ENCODE data around the gene ARPC2.

The ARPC2 gene

GRCh38 chr2:218290316-218291261, 73.6 kb downstream of the ARPC2 start:
- Histone ChIP-seq H3F3A (ENCODE audit: low read depth) (0 out of 2 replicates have a peak, but pooled peaks cover 2% of the 10 kb centered on the region), H3K27me3 (ENCODE audit: insufficient read depth, low read length, poor library complexity, severe bottlenecking) (no peaks in the 10 kb centered on the region), H3K36me3 (ENCODE audit: insufficient read depth, low read length) (no peaks in the 10 kb centered on the region), H3K4me3 (ENCODE audit: low read length, poor library complexity, severe bottlenecking) (no peak overlapping the region), H3K4me1 (ENCODE audit: insufficient read depth, low read length, poor library complexity, severe bottlenecking) (peaks cover 18% of the 10 kb centered on the region), H3K9me2 (replicated peaks; ENCODE audit: low read depth, low read length) (no peaks in the 10 kb centered on the region), H3K4me2 (ENCODE audit: low read depth, low read length, poor library complexity, severe bottlenecking) (no peak overlapping the region), H3K9me3 (ENCODE audit: insufficient read depth, low read depth, low read length) (no peaks in the 10 kb centered on the region), H2AFZ (ENCODE audit: low read length) (no peak overlapping the region), H3K9ac (ENCODE audit: low read depth, low read length, poor library complexity, severe bottlenecking) (no peak overlapping the region), H3K79me2 (ENCODE audit: insufficient read depth, low read length) (no peaks in the 10 kb centered on the region), H4K20me1 (ENCODE audit: insufficient read depth, low read length, poor library complexity, severe bottlenecking) (no peaks in the 10 kb centered on the region)
- TF ChIP-seq CTCF (conservative IDR thresholded peaks at IDR 0.05; ENCODE audit: low read length) (no peak), EZH2phosphoT487 (IDR thresholded peaks at IDR 0.05; ENCODE audit: borderline replicate concordance) (no peak)

GRCh38 chr2:218291318-218292047, 74.5 kb downstream of the ARPC2 start:
- Histone ChIP-seq H3K27me3 (ENCODE audit: insufficient read depth, low read length, poor library complexity, severe bottlenecking) (no peaks in the 10 kb centered on the region), H4K20me1 (ENCODE audit: insufficient read depth, low read length, poor library complexity, severe bottlenecking) (no peaks in the 10 kb centered on the region), H3K4me1 (ENCODE audit: insufficient read depth, low read length, poor library complexity, severe bottlenecking) (peaks cover 11% of the 10 kb centered on the region), H3K9me3 (ENCODE audit: insufficient read depth, low read depth, low read length) (no peaks in the 10 kb centered on the region), H2AFZ (ENCODE audit: low read length) (no peak overlapping the region), H3K4me2 (ENCODE audit: low read depth, low read length, poor library complexity, severe bottlenecking) (no peak overlapping the region), H3F3A (ENCODE audit: low read depth) (0 out of 2 replicates have a peak, but pooled peaks cover 2% of the 10 kb centered on the region), H3K36me3 (ENCODE audit: insufficient read depth, low read length) (no peaks in the 10 kb centered on the region), H3K79me2 (ENCODE audit: insufficient read depth, low read length) (no peaks in the 10 kb centered on the region), H3K9me2 (replicated peaks; ENCODE audit: low read depth, low read length) (no peaks in the 10 kb centered on the region), H3K9ac (ENCODE audit: low read depth, low read length, poor library complexity, severe bottlenecking) (no peak overlapping the region), H3K4me3 (ENCODE audit: low read length, poor library complexity, severe bottlenecking) (no peak overlapping the region)
- TF ChIP-seq CTCF (conservative IDR thresholded peaks at IDR 0.05; ENCODE audit: low read length) = no peak

GRCh38 chr2:218292048-218293014, 75.3 kb downstream of the ARPC2 start, which contains the start of gene TMBIM1:
TMBIM1 (minus strand) TSS chr2:218292503; CDS start chr2:218282141, 10,362 bp downstream.
- H3K36me3 ChIP-seq (ENCODE audit: insufficient read depth, low read length) = no peaks in the 10 kb centered on the region
- peaks cover 6% of the 10 kb centered on the region for H3K4me1 ChIP-seq (ENCODE audit: insufficient read depth, low read length, poor library complexity, severe bottlenecking)
- H3K9me3 ChIP-seq (ENCODE audit: insufficient read depth, low read depth, low read length) = no peaks in the 10 kb centered on the region
- H3K4me3 ChIP-seq (ENCODE audit: low read length, poor library complexity, severe bottlenecking) = no peak within 1 kb of the TSS
- H3F3A ChIP-seq (ENCODE audit: low read depth) = no peaks in the 10 kb centered on the region
- no peak within 1 kb of the TSS; the same call in 1 of the 2 replicates for H2AFZ ChIP-seq (ENCODE audit: low read length)
- H3K9ac ChIP-seq (ENCODE audit: low read depth, low read length, poor library complexity, severe bottlenecking) = no peak within 1 kb of the TSS
- no peaks in the 10 kb centered on the region for H3K27me3 ChIP-seq (ENCODE audit: insufficient read depth, low read length, poor library complexity, severe bottlenecking)
- H3K79me2 ChIP-seq (ENCODE audit: insufficient read depth, low read length) = no peaks in the 10 kb centered on the region
- H3K4me2 ChIP-seq (ENCODE audit: low read depth, low read length, poor library complexity, severe bottlenecking) = no peak within 1 kb of the TSS
- no peak for TF ChIP-seq EZH2phosphoT487 (IDR thresholded peaks at IDR 0.05; ENCODE audit: borderline replicate concordance)
- TF ChIP-seq CTCF (conservative IDR thresholded peaks at IDR 0.05; ENCODE audit: low read length) = peak; percentile 40; the same call in 1 of the 2 replicates
- H4K20me1 ChIP-seq (ENCODE audit: insufficient read depth, low read length, poor library complexity, severe bottlenecking) = no peaks in the 10 kb centered on the region
- no peaks in the 10 kb centered on the region for H3K9me2 ChIP-seq (replicated peaks; ENCODE audit: low read depth, low read length)
